AG08395 (cell line): Measurements from ENCODE around the gene ABAT.

ENCODE experiments used
- DNase-seq: peaks from one replicate; pipeline ENCODE4 v3.0.0; 2012; ENCODE audit warnings: mixed read lengths, low spot score

Gene ABAT

GRCh38 chr16:8717892-8718415 lies 43.5 kb downstream of the ABAT start:
- no peak for DNase-seq

GRCh38 chr16:8718851-8719680 lies 44.6 kb downstream of the ABAT start:
- no peak for DNase-seq

GRCh38 chr16:8720080-8720966 lies 45.9 kb downstream of the ABAT start:
- DNase-seq, result no peak

- no peak for DNase-seq
Observed at GRCh38 chr16:8720967-8721308, 46.5 kb downstream of the ABAT start.

- no peak for DNase-seq
Observed at GRCh38 chr16:8721336-8722024, 47.1 kb downstream of the ABAT start.

- no peak for DNase-seq
Observed at GRCh38 chr16:8722025-8722348, 47.6 kb downstream of the ABAT start.

GRCh38 chr16:8725513-8726178 lies 51.2 kb downstream of the ABAT start:
- no peak for DNase-seq

GRCh38 chr16:8727131-8727806 lies 52.9 kb downstream of the ABAT start:
- DNase-seq, result no peak

GRCh38 chr16:8727857-8728618 lies 53.6 kb downstream of the ABAT start:
- no peak for DNase-seq

- DNase-seq, result no peak
Observed at GRCh38 chr16:8729779-8730334, 55.4 kb downstream of the ABAT start.

GRCh38 chr16:8730335-8730915 lies 56.0 kb downstream of the ABAT start:
- no peak for DNase-seq

GRCh38 chr16:8733849-8734540 lies 59.6 kb downstream of the ABAT start:
- no peak for DNase-seq

GRCh38 chr16:8735574-8735973 lies 61.2 kb downstream of the ABAT start:
- DNase-seq, result no peak

GRCh38 chr16:8736123-8736668 lies 61.8 kb downstream of the ABAT start:
- DNase-seq, result no peak

GRCh38 chr16:8739151-8739550 lies 64.7 kb downstream of the ABAT start:
- DNase-seq, result no peak

- no peak for DNase-seq
Observed at GRCh38 chr16:8739989-8740704, 65.7 kb downstream of the ABAT start.

GRCh38 chr16:8740775-8741355 lies 66.4 kb downstream of the ABAT start:
- DNase-seq, result no peak

GRCh38 chr16:8741636-8742035 lies 67.2 kb downstream of the ABAT start:
- DNase-seq, result no peak
